Activated B cell treated with CpG ODN at 0.5 μM for 24 hours (primary cell): ENCODE measurements around the gene UBA6. TPM values are rescaled to one million over a fixed set of nuclear protein-coding genes. Genes with fewer than 3 reads are reported as not detected.
A peak's percentile ranks its signal among the peaks of the same experiment; 100 is the strongest.

Experiments
- ATAC-seq: fragments of 200-7000 bp; cut with Tn5 transposase; one replicate; pipeline ENCODE4 v1.10.0; 2021; ENCODE audit warnings: low read depth, mild to moderate bottlenecking, moderate library complexity
- CTCF ChIA-PET: fragments of 350-600 bp; sonication (Branson Sonifier 250); formaldehyde crosslinking; loops from one replicate; lab custom pipeline; 2021; ENCODE audit warnings: antibody characterized with exemption; lab: Charles Lee
- POLR2A ChIA-PET: fragments of 350-600 bp; sonication (Branson Sonifier 250); formaldehyde crosslinking; loops from one replicate; lab custom pipeline; 2021; ENCODE audit warnings: antibody characterized with exemption; lab: Charles Lee
- DNase-seq: peaks from one replicate; pipeline ENCODE4 v3.0.0; 2022
- H3K27ac Mint-ChIP-seq: one replicate; pipeline ENCODE4 v1.8.0; 2020; ENCODE audit warnings: mixed read lengths
- H3K27me3 Mint-ChIP-seq: one replicate; pipeline ENCODE4 v1.8.0; 2021; ENCODE audit warnings: mixed read lengths
- H3K36me3 Mint-ChIP-seq: one replicate; pipeline ENCODE4 v1.8.0; 2021; ENCODE audit warnings: low read depth, mixed read lengths
- H3K4me1 Mint-ChIP-seq: one replicate; pipeline ENCODE4 v1.8.0; 2021; ENCODE audit warnings: mixed read lengths
- H3K4me3 Mint-ChIP-seq: one replicate; pipeline ENCODE4 v1.8.0; 2020; ENCODE audit warnings: mild to moderate bottlenecking, mixed read lengths
- H3K9me3 Mint-ChIP-seq: one replicate; pipeline ENCODE4 v1.8.0; 2020; ENCODE audit warnings: mixed read lengths
- CTCF ChIP-seq: fragments of 200-600 bp; IDR thresholded peaks from one replicate; pipeline ENCODE4 v1.8.0; 2022; ENCODE audit warnings: antibody characterized with exemption, mild to moderate bottlenecking
- intact Hi-C: fragments of 100-400 bp; cut with micrococcal nuclease; formaldehyde crosslinking; loops from one replicate; pipeline ENCODE4 v1.15.1; 2024
- total RNA-seq: library from RNA; stranded (reverse); gene quantifications from 2 replicates; pipeline ENCODE4 v1.2.3, GENCODE V29; 2022

Gene UBA6
- total RNA-seq, 1 donor from 2014 or later: 70.4 TPM

- intact Hi-C loops: loop anchor here (1.0 to 2.0 kb wide), 2 partner anchors 13 to 23 kb away; partner anchors contain the start of gene STAP1
- ChIA-PET POLR2A (interaction anchor here (0.7 to 1.8 kb wide), 5 partner anchors 21 to 118 kb away, joined by 3 to 13 read pairs (median 4); partner anchors contain the start of gene CENPC), CTCF (interaction anchor here (0.9 kb wide), 1 partner anchor 24 kb away, joined by 6 read pairs; no protein-coding TSS in a partner anchor)
- peak overlapping the region; percentile 83 for H3K27ac Mint-ChIP-seq
- H3K36me3 Mint-ChIP-seq: peaks cover 68% of the 10 kb centered on the region
- H3K27me3 Mint-ChIP-seq: no peaks in the 10 kb centered on the region
- H3K4me1 Mint-ChIP-seq: peaks cover 46% of the 10 kb centered on the region
- H3K4me3 Mint-ChIP-seq: peak overlapping the region; percentile 55
- H3K9me3 Mint-ChIP-seq: no peaks in the 10 kb centered on the region
- peak; percentile 81 for ATAC-seq
- TF ChIP-seq CTCF: no peak
- DNase-seq: no peak
Observed at GRCh38 chr4:67581208-67581857, 119.6 kb downstream of the UBA6 start.

GRCh38 chr4:67580577-67580976, 120.4 kb downstream of the UBA6 start:
- Mint-ChIP-seq H3K27me3 (no peaks in the 10 kb centered on the region), H3K9me3 (no peaks in the 10 kb centered on the region), H3K27ac (peak overlapping the region; percentile 83), H3K4me1 (peaks cover 54% of the 10 kb centered on the region), H3K4me3 (peak overlapping the region; percentile 13), H3K36me3 (peaks cover 66% of the 10 kb centered on the region)
- CTCF ChIA-PET: no interaction called here
- TF ChIP-seq CTCF: no peak
- intact Hi-C loops: loop anchor here (2.0 kb wide), 1 partner anchor 14 kb away; no protein-coding TSS in a partner anchor
- no peak for ATAC-seq
- DNase-seq: no peak
- POLR2A ChIA-PET: interaction anchor here (1.7 to 1.8 kb wide), 2 partner anchors 30 to 35 kb away, joined by 9 to 13 read pairs; partner anchors contain the start of gene CENPC

- peak overlapping the region; percentile 44 for H3K4me3 Mint-ChIP-seq
- POLR2A ChIA-PET: interaction anchor here (1.2 kb wide), 1 partner anchor 26 kb away, joined by 6 read pairs; no protein-coding TSS in a partner anchor
- H3K4me1 Mint-ChIP-seq: peaks cover 71% of the 10 kb centered on the region
- DNase-seq (no peak), ATAC-seq (no peak)
- TF ChIP-seq CTCF: no peak
- peaks cover 59% of the 10 kb centered on the region for H3K36me3 Mint-ChIP-seq
- no peaks in the 10 kb centered on the region for H3K27me3 Mint-ChIP-seq
- CTCF ChIA-PET: interaction anchor here (0.8 kb wide), 1 partner anchor 27 kb away, joined by 3 read pairs; no protein-coding TSS in a partner anchor
- intact Hi-C loops: no loop called here
- H3K27ac Mint-ChIP-seq: peak overlapping the region; percentile 90
- no peaks in the 10 kb centered on the region for H3K9me3 Mint-ChIP-seq
Observed at GRCh38 chr4:67576538-67576937, 124.4 kb downstream of the UBA6 start.

GRCh38 chr4:67576059-67576466, 124.9 kb downstream of the UBA6 start:
- H3K27me3 Mint-ChIP-seq: no peaks in the 10 kb centered on the region
- ATAC-seq: no peak

More at GRCh38 chr4:67576059-67576466, 124.9 kb downstream of the UBA6 start:
- H3K9me3 Mint-ChIP-seq: no peaks in the 10 kb centered on the region
- H3K4me1 Mint-ChIP-seq: peaks cover 71% of the 10 kb centered on the region
- no peak for TF ChIP-seq CTCF
- H3K36me3 Mint-ChIP-seq: peaks cover 59% of the 10 kb centered on the region
- H3K27ac Mint-ChIP-seq: peak overlapping the region; percentile 90
- CTCF ChIA-PET: no interaction called here
- POLR2A ChIA-PET: interaction anchor here (1.2 kb wide), 1 partner anchor 26 kb away, joined by 6 read pairs; no protein-coding TSS in a partner anchor
- DNase-seq: no peak
- intact Hi-C loops: no loop called here
- H3K4me3 Mint-ChIP-seq: peak overlapping the region; percentile 71
